A549 treated with GW870086 at 1 μM for 4 hours (cell line): ENCODE data around the gene WNK4. TPM values are rescaled to one million over a fixed set of nuclear protein-coding genes. Genes with fewer than 3 reads are reported as not detected.

Source experiments
- total RNA-seq: library from RNA; stranded (reverse); fragments of 200-300 nt; extraction: Qiagen RNA extraction; gene quantifications from 5 replicates; pipeline ENCODE4 v1.2.3, GENCODE V29; 2022; ENCODE audit warnings: low read depth

The WNK4 gene
- 0.90 to 1.1 TPM (median 1.0 TPM) in 5 replicates for total RNA-seq

GRCh38 chr17:42779936-42780850, at the start of gene WNK4:
Gene WNK4 (plus strand): TSS chr17:42780610. CDS start chr17:42780699, 89 bp downstream.

DNA sequence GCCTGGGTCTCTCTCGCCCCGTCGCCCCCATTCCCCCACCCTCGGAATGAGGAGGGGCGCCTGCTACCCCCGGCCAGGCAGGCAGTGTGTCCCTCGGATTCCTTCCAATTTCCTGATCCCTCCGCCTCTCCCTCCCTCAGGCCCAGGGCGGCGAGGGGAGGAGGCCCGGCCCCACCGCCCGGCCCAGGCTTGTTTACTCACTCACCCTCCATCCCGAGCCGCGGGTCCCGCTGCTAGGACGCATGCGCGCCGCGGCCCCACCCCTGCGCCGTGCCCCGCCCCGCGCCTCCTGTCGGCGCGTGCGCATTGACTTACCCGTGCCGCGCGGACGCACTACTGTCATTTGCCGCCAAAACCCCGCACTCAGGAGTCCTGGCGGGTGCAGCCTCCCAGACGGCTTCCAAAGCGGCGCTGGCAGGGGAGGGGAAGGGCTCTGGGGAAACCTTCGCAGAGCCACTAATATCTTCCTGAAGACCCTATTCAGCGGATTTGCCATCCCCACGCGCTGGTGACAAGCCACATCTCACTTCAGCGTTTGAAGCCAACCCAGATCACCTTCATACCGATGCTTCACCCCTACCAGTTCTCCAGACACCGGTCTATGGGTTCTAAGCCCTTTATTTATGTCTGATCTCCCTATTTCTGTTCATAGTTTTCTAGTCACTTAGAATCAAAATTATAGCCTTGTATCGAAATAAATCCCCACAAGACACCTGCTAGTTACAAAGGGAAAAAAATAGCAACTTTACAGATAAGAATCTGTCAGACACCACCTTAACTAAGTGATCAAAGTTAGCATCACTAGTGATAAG, 35.4 kb upstream of the WNK4 start, which contains the start of gene EZH1:
TSS of gene EZH1 (minus strand) at position 235 of the 812 bp plus-strand sequence. CDS start 16,099 bp downstream, outside the sequence.

DNA sequence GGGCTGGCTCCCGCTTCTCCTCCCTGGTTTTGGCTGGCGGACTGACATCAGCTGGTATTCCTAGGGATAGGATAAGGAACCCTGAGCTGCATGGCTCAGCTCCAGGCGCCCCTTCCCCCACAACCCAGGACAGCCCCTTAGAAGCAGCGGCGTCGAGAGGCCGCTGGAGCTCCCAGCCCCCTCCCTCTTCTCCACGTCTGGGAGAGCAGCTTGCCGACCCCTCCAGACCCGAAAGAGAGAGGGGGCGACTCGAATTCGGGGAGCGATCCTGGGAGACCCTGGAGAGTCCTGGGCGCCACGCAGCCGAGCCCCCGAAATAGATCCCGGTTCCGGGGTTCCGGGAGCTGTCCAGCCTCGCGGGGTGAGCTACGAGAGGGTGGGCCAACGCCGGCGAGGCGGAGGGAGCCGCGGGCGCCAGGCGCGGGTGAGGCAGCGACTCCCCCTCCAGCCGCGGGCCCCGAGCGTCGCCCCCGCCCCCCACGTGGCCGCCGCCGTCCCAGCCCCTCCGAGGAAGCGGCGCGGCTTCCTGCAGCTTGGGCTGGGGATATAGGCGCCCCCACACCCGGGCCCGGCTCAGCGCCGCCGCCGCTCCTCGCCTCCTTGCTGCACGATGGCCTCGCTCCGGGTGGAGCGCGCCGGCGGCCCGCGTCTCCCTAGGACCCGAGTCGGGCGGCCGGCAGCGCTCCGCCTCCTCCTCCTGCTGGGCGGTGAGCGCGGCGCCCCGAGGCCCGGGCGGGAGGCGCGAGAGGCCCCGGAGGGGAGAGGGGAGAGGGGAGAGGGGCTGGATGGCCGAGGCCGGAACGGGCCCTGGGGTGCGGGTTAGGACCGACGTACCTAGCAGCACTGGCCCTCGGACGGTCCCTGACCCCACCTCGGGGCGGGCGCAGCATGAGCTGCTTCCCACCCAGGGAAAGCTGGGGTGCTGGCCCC, 19.5 kb upstream of the WNK4 start, which contains the start of gene RAMP2:
TSS of gene RAMP2 (plus strand) at position 576 of the 930 bp plus-strand sequence. CDS start at position 611, 35 bp downstream.

GRCh38 chr17:42773290-42774035, 6.9 kb upstream of the WNK4 start, which contains the start of gene VPS25:
Gene VPS25 (plus strand): TSS chr17:42773449. CDS start chr17:42773476, 27 bp downstream.

DNA sequence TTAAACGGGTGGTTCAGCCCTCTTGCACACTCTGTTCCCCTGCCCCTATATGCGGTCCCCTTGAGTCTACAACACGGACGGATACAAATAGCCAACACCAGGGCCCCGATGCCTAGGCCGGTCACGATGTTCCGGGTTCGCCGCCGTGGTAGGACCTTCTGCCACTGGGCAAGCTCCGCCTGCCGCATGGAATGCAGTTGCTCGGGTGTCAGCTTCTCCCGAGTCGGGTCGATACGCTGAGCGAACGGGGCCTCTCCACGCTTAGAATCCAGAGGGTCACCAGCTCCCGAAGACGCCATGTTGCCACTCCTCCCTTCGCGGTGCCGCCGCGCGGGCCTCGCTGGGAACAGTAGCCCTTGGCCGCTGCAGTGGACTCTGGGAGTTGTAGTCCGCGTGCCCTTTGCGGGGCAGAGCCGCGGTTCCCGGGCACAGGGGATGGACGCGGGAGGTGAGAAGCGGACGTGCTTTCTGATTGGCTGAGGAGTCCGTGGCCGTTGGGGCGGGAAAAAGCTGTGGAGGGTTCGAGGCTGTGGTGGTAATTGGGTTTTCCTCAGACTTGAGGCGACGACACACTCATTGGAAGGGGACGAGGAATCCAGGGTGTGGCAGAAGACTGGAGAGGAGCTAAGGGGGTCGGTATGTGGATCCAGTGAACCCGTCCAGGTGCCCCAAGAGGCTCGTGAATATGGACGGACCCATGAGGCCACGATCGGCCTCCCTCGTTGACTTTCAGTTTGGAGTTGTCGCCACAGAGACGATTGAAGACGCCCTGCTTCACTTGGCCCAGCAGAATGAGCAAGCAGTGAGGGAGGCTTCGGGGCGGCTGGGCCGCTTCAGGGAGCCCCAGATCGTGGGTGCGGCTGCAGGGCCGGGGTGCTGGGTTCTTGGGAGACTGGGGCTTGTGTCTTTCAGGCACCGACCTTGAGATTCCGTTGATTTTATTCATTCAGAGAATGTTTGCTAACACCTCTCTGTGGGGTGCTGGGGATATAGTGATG, 18.3 kb downstream of the WNK4 start, which contains the start of the genes CNTD1 and COA3:
TSS of gene CNTD1 (plus strand) at position 479 of the 998 bp plus-strand sequence. CDS start at position 686, 207 bp downstream.
TSS of gene COA3 (minus strand) at position 322 of the 998 bp plus-strand sequence. CDS start at position 299, 23 bp downstream.

DNA sequence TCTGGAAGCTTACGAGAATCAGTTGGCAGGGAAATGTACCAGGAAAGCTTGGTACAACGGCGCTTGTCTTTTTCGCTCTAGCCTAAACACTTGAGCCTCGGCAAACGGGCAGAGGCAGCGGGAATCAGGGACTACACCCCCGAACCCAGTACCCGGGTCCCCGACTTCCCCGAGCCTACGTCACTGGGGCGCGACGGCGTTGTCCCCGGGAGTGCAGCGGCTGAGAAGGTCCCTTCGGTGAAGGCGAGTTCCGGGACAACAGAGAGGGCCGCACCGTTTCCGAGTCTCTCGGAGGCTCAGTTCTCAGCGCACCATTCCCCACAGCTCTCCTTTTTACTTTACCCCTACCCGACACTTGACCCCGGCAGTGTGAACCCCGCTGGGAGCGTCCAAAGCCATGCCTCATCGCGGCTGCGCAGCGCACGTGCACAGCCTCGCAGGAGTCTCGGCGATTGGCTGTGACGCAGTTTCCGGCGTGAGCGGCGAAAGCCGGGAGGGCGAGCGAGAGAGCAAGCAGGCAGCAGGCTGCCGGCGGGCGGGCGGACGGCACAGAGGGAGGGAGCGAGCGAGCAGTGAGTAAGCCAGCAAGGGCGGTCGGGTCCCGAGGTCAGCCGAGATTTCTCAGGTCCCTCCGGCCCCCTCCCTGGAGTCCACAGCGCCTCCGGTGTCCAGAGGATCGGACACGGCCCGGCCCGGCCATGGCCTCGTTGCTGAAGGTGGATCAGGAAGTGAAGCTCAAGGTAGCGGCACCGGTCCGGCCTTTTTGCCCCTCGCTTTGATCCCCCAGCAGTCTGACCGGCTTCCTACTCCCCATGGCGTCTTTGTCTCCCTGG, 52.7 kb downstream of the WNK4 start, which contains the start of gene PSME3:
TSS of gene PSME3 (plus strand) at position 464 of the 833 bp plus-strand sequence. CDS start at position 699, 235 bp downstream.

GRCh38 chr17:42844271-42844670, 63.9 kb downstream of the WNK4 start, which contains the start of gene AOC2:
Gene AOC2 (plus strand): TSS chr17:42844580. CDS start chr17:42844627, 47 bp downstream.

Other genes with a start within 250 kb of the WNK4 start
- gene NAGLU, start 244.4 kb upstream of the WNK4 start, total RNA-seq = 31.6 to 46.5 TPM (median 43.8 TPM) in 5 replicates
- 1.2 to 1.7 TPM (median 1.2 TPM) in 5 replicates for gene HSD17B1, start 227.7 kb upstream of the WNK4 start, total RNA-seq
- 102 to 133 TPM (median 124 TPM) in 5 replicates for gene COASY, start 218.5 kb upstream of the WNK4 start, total RNA-seq
- 59.1 to 69.5 TPM (median 65.1 TPM) in 5 replicates for gene MLX, start 213.5 kb upstream of the WNK4 start, total RNA-seq
- 29.3 to 35.2 TPM (median 30.5 TPM) in 5 replicates for gene PSMC3IP, start 202.9 kb upstream of the WNK4 start, total RNA-seq
- 24.4 to 27.7 TPM (median 26.4 TPM) in 5 replicates for gene RETREG3, start 171.2 kb upstream of the WNK4 start, total RNA-seq
- 131 to 148 TPM (median 141 TPM) in 5 replicates for gene TUBG1, start 170.9 kb upstream of the WNK4 start, total RNA-seq
- 18.8 to 25.6 TPM (median 22.8 TPM) in 5 replicates for gene TUBG2, start 121.3 kb upstream of the WNK4 start, total RNA-seq
- gene PLEKHH3, start 103.6 kb upstream of the WNK4 start, total RNA-seq = 14.2 to 21.2 TPM (median 17.9 TPM) in 5 replicates
- 0.25 to 0.41 TPM (median 0.32 TPM) in 5 replicates for gene CCR10, start 98.8 kb upstream of the WNK4 start, total RNA-seq
- gene CNTNAP1, start 98.1 kb upstream of the WNK4 start, total RNA-seq = 4.4 to 6.3 TPM (median 5.4 TPM) in 5 replicates
- gene EZH1, start 35.6 kb upstream of the WNK4 start, total RNA-seq = 9.2 to 11.7 TPM (median 10.5 TPM) in 5 replicates
- 0.65 to 1.7 TPM (median 1.4 TPM) in 5 replicates for gene RAMP2, start 19.4 kb upstream of the WNK4 start, total RNA-seq
- 121 to 129 TPM (median 125 TPM) in 5 replicates for gene VPS25, start 7.2 kb upstream of the WNK4 start, total RNA-seq
- 125 to 149 TPM (median 135 TPM) in 5 replicates for gene COA3, start 18.1 kb downstream of the WNK4 start, total RNA-seq
- gene CNTD1, start 18.3 kb downstream of the WNK4 start, total RNA-seq = 0.05 to 0.08 TPM (median 0.06 TPM) in 3 of 5 replicates, not detected in the others
- gene BECN1, start 43.7 kb downstream of the WNK4 start, total RNA-seq = 76.1 to 101 TPM (median 78.7 TPM) in 5 replicates
- 225 to 285 TPM (median 238 TPM) in 5 replicates for gene PSME3, start 52.8 kb downstream of the WNK4 start, total RNA-seq
- 1.8 to 2.3 TPM (median 1.9 TPM) in 5 replicates for gene AOC2, start 64.0 kb downstream of the WNK4 start, total RNA-seq
- 1.1 to 2.2 TPM (median 1.4 TPM) in 5 replicates for gene AOC3, start 70.6 kb downstream of the WNK4 start, total RNA-seq
- not detected in 5 replicates for gene G6PC1, start 120.2 kb downstream of the WNK4 start, total RNA-seq
- 53.8 to 58.0 TPM (median 57.6 TPM) in 5 replicates for gene AARSD1, start 183.8 kb downstream of the WNK4 start, total RNA-seq
- gene PTGES3L, start 199.5 kb downstream of the WNK4 start, total RNA-seq = 0.73 to 2.0 TPM (median 1.0 TPM) in 5 replicates
- 20.6 to 23.0 TPM (median 22.1 TPM) in 5 replicates for gene RUNDC1, start 200.0 kb downstream of the WNK4 start, total RNA-seq
- 2,973 to 3,984 TPM (median 3,050 TPM) in 5 replicates for gene RPL27, start 217.8 kb downstream of the WNK4 start, total RNA-seq
- 18.2 to 21.6 TPM (median 18.9 TPM) in 5 replicates for gene IFI35, start 226.2 kb downstream of the WNK4 start, total RNA-seq
- gene VAT1, start 241.8 kb downstream of the WNK4 start, total RNA-seq = 211 to 235 TPM (median 231 TPM) in 5 replicates
- gene RND2, start 244.6 kb downstream of the WNK4 start, total RNA-seq = 0.07 to 0.29 TPM (median 0.17 TPM) in 5 replicates